GM03348 (cell line): ENCODE results near the gene JUN.
"Not testable (repeated sequence)": the region's sequence is repeated elsewhere in the genome, so short reads cannot be mapped to it uniquely, and the experiment has no call there.

Experiments used
- DNase-seq: peaks from one replicate; pipeline ENCODE4 v3.0.0; 2012; ENCODE audit warnings: low spot score

Gene JUN

GRCh38 chr1:58808077-58808476 is 24.2 kb upstream of the JUN start:
- no peak for DNase-seq

- no peak for DNase-seq
These were observed 22.1 kb upstream of the JUN start for GRCh38 chr1:58805716-58806571.

DNA sequence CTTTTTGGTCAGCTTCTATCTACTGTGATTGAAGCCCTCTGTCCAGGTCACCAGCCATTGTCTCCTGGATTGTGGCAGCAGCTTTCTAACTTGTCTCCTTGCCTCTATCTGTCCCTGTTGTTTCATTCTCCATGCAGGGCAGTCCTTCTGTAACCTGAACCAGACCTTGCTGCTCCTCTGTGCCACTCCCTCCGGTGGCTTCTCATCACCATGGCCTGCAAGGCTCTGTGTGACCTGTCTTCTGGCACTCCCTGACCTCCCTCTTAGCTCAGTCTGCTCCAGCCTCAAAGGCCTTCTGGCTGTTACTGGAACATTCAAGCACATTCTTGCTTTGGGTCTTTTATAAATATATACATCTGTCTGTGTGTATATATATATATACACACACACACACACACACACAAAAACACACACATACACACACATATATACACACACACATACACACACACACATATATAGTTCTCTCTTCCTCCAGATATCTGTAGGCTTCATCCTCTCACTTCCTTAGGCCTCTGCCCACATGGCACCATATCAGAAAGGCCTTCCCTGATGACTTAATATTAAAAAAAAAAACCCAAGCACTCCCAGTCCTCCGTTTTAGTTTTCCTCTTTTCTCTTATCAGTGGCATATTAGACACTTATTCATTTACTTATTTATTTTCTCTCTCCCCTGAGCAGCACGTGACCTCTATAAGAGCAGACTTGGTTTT is 21.2 kb upstream of the JUN start:
- DNase-seq, result no peak

DNA sequence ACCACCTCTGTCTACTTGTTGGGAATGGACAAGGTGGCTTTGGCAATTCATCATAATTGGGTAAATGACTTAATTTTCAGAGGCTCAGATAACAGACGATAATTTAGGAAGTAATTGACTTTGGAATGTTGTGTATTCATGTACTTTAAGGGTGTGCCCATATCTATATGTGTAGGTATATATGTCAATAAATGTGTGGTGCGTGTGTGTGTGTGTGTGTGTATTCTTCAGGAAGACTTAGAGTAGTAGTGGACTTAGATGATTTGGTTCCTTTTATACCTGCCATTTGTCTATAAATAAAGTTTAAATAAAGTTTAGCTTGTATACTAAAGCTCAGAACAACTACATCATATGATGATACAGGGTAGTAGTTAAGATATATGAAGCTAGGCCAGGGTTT is 20.0 kb upstream of the JUN start:
- no peak for DNase-seq

GRCh38 chr1:58802640-58803399 is 19.0 kb upstream of the JUN start:
- no peak for DNase-seq

DNA sequence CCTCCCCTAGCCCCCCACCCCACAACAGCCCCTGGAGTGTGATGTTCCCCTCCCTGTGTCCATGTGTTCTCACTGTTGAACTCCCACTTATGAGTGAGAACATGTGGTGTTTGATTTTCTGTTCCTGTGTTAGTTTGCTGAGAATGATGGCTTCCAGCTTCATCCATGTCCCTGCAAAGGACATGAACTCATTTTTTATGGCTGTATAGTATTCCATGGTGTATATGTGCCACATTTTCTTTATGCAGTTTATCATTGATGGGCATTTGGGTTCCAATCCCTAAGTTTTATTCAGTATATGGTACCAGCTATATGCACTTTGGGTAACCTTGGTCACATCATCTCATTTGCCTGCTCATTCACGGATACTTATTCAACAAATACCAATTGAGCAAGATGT is 17.4 kb upstream of the JUN start:
- not testable (repeated sequence) for DNase-seq

- no peak for DNase-seq
These were observed 15.8 kb upstream of the JUN start for GRCh38 chr1:58799650-58800049.

DNA sequence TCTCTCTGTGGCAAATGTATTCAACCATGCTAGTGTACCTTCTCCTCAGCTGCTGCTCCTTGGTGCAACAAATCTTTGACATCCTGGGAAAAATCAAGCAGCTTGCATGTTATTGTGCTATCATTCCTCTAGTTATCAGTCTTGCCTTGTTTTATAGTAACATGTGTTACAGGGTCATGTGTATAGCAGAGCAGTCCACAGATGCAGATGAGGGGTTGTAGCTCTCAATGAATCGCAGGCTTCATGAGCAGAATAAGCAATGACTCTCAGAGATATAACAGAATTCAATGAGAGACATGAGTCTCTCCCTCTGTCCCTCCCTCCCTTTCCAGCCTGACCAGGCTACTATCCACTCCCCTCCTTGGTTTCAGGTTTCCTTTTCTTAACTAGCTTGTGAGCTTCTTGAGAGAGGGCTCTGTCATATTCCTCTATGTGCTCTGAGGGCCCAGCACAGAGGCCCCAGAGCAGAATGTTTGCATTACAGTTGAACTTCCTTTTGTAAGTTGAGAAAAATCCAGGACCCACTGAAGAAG is 15.1 kb upstream of the JUN start:
- no peak for DNase-seq

- no peak for DNase-seq
These were observed 12.6 kb upstream of the JUN start for GRCh38 chr1:58796416-58796815.

DNA sequence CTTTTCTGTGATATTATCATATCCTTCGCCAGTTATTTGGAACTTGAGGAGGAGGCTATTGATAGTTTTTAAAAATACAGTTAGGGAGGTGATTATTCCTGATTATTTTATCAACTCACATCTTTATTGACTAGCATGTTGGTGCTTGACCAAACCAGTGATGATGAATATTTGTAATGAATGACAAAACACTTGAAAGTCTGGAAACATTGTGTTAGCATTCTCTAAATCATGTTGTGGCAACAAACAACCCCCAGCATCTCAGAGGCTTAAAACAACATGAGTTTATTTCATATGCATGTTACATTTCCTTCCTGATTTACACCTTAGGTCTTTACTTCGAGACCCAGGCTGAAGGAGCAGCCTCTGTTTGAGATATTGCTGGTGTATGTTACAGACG is 10.7 kb upstream of the JUN start:
- DNase-seq, result no peak

DNA sequence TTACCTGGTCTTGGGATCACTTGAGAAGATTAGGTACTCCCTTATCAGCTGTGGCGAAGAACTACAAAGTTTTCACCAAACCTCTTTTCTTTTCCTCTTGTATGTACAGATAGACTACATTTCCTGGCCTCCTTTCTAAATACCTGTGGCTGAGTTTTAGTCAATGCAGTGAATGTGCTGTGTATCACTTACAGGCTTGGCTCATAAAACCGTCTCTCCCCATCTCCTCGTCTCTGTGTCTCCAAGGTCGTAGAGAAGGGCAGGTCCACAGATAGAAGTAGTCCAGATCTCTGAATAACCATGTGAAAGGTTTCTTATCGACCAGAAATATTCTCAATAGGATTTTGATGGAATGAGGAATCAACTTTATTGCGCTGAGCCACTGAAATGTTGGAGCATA is 9.0 kb upstream of the JUN start:
- DNase-seq, result no peak

- no peak for DNase-seq
These were observed 7.3 kb upstream of the JUN start for GRCh38 chr1:58791106-58791505.

DNA sequence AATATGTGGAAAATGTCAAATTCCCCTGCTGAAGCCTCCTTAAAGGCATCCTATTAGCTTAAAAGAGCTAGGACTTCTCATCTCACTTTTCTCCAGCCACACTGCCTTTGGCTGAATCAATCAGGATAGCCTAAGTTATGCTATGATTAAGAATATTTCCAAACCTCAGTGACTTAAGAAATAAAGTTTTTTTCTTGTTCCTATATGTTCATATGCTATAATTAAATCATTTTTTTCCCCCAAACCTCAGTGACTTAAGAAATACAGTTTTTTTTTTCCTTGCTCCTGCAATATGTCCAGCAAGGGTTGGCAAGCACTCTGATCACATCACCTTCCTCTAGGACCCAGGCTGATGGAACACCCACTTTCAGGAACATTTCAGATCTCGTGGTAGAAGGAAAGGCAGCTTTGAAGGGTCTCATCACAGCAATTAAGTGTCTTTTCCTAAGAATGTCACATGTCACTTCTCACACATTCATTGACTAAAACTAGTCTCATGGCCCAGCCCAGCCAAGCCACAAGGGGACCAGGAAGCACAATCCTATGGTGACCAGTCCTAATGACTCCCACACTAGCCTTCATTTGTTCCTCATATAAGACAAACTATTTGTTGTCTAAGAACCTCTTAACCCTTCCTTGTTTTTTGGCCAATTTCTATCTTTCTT is 6.3 kb upstream of the JUN start:
- DNase-seq, result no peak

GRCh38 chr1:58789322-58789856 is 5.5 kb upstream of the JUN start:
- no peak for DNase-seq

DNA sequence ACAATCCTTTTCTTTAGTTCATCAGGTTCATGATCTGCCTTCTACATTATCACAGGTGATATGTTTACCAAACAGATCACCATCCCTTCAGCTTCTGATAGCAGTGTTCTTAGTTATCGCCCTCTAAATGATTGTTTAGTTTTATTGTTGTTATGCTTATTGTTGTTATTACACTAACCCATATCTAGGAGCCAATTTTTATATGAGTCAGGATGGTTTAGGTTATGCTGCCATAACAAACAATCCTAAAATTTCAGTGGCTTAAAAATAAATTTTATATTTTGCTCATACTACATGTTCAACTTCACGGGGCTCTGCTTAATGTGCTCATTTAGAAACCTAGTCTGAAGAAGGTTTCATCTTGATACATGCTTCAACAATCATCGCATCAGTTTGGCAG is 4.4 kb upstream of the JUN start:
- DNase-seq, result no peak

DNA sequence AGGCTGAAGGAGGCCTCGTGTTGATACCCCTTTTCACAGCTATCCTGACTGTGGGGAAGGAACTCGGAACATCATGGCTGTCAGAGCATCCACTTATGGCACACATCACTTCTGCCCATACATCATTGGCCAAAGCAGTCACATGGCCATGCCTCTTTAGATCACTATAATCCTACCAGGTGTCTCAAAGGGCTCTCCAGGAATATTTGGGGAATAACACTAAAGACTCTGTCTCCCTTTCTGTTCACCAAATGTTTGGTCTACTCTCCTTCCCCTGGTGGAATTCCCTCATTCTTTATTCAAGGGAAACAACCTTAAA is 3.0 kb upstream of the JUN start:
- no peak for DNase-seq

GRCh38 chr1:58786184-58786926 is 2.5 kb upstream of the JUN start:
- peak; percentile 47 for DNase-seq

DNA sequence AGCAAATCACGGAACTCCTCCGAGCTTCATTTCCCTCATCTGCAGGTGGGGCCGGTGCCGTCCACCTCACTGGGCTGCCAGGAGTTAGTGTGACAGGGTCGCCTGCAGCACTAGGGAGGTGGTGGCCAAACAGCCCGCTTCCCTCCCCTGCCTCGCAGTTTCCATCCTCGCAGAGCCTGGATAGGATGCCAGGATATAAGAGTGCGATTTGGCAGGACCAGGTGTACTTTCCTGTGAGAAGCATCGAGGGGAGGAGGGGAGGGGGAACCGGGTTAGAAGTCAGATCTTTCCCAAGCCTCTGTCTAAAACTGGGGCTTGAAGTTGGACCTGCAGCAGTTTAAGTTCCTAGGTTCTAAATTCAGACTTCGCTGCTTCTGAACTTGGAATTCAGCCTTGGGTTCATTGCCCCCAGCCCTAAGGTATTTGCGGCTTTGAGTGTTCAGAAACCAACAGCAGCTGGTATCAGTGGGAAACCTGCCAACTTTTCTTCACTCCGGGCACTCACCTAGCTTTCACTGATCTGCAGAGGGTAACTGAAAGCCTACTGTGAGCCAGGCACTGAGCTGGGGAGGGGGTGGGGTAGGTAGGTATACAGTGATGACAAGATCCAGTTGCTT is 1.7 kb upstream of the JUN start:
- peak; percentile 16 for DNase-seq

DNA sequence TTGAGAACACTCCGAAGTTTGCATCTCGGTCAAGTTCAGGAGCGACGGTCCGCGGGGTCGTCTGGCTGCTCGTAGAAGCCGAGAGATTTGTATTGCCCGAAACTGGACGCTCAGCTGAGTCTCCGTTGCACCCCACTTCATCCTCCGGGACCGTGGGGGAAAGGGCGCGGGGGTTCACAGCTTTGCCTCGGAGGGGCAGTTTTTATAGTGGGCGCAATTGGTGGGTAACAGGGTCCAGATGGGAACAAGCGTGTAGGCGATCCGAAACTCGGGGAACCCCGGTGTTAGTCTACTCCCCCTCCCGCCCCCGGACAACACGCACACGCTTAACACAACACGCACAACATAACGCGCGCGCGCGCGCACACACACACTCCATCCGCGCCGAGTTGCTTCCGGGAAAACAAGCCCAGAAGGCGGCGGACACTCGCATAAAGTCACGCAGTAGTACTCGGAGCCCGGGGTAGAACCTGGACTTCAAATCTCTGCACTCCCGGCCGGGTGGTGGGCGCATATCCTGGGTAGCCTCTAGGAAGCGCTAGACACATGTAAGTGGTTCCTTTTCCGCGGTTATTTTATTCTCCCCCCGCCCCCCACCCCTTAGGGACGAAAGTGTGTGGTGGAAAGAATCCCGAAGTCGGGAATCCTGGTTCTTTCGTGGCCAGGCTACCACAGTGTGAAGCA is 1.1 kb upstream of the JUN start:
- peak; percentile 87 for DNase-seq
